Stimulated activated CD8-positive, alpha-beta memory T cell treated with anti-CD3 and anti-CD28 coated beads, Interleukin-4, amount 100 ng/mL, for 48 hours (primary cell): ENCODE data around the gene MAN2B1.
A peak's percentile ranks its signal among the peaks of the same experiment; 100 is the strongest.
"Not testable (repeated sequence)": the region's sequence is repeated elsewhere in the genome, so short reads cannot be mapped to it uniquely, and the experiment has no call there.

Experiments used
- DNase-seq: peaks from one replicate; pipeline ENCODE4 v3.0.0-alpha.2; 2020

MAN2B1 gene

DNA sequence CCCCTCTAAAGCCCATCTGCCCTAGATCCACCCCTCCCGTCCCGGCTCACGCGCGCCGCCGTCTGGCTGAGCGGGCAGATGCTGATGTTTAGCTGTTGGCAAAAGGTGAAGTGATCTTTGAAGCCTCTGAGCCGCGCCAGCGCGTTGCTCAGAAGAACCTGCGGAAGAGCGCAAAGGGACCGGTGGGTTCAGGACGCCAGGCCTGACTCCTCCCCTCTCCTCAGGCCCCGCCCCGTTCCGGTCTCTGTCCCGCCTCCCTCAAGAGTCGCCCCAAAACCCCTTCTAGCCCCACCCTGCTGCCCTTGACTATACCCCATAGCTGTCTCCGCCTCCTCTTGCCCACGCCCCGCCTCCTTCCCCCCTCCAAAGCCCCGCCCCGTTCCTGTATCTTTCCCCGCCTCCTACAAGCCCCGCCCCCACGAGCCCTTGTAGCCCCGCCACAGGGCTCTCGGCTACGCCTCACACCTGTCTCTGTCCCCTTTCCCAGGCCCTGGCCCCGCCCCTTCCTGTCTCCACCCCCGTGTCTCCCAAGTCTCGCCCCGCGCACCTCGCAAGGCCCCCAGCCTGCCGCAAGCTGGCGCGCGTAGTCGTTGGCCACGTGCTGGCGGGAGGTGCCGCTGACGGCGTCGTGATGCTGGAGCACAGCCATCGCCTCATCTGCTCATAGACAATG is 9.5 kb downstream of the MAN2B1 start:
- peak; percentile 73 for DNase-seq

DNA sequence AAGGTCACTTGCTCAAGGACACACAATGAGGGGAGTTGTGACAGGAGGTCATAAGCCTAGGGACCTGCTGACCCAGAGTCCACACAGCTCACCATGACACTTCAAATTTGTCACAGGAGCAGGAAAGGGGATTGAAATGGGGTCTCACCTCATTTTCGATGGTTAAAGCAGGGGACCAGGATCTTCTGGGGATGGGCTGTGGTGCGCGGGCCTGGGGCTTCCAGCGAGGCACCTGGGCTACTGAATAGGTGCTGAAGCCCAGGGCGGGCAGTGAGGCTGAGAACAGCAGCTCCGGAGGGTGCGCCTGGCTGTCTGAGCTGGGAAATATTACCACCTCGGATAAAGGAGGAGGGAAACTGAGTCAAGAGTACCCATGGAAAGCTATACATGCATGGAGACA is 11.0 kb downstream of the MAN2B1 start:
- no peak for DNase-seq

DNA sequence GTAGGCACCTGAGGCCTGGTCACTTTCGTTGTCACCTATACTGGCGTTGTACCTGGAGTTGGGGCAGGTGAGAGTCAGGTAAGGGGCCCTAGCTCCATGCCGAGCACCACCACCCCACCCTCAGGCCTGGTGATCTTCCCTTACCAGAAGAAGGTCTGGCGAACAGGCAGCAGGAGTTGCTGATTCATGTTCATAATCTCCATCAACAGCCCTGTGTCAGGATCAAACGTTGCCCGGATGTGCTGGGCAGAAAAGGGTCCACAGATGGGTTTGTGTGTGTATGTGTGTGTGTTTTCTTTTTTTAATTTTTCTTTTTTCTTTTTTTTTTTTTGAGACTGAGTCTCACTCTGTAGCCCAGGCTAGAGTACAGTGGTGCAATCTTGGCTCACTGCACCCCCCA is 14.3 kb downstream of the MAN2B1 start:
- DNase-seq, result no peak

DNA sequence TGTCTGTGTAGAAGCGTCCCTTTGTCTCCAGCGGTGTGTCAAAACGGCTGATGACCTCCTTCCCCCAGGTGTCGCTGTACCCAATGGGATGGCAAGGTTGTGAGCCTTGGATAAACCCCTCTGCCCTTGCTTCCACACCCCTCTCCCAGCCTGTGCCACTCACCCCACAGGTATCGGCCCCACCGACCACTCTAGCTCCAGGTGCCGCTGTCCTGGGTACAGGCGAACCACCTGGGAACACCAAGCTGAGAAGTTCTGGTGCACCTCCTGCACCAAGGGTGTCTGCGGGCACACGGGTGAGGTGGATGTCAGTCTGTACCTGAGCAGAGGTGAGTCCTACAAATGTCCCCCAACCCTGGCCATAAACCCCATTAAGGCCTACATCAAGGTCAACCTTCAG is 16.6 kb downstream of the MAN2B1 start:
- no peak for DNase-seq

DNA sequence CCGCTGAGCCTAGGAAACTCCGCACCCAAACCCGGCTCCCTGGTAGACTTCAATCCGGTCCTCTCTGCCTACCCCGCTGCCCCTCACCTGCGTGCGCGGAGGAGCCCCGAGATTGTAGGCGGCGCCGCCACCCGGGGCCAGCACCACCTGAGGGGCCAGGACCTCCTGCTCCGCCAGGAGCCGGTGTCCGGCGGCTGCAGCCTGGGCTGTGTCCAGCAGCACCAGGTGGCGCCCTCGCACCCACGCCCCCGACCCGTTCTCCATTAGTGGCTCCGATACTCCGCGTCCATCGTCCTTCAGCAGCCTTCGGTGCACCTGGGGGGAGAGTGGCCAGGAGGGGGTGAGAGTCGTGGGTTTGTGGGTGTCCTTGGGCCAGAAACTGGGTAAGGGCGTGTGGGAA is 18.5 kb downstream of the MAN2B1 start:
- DNase-seq, result no peak

DNA sequence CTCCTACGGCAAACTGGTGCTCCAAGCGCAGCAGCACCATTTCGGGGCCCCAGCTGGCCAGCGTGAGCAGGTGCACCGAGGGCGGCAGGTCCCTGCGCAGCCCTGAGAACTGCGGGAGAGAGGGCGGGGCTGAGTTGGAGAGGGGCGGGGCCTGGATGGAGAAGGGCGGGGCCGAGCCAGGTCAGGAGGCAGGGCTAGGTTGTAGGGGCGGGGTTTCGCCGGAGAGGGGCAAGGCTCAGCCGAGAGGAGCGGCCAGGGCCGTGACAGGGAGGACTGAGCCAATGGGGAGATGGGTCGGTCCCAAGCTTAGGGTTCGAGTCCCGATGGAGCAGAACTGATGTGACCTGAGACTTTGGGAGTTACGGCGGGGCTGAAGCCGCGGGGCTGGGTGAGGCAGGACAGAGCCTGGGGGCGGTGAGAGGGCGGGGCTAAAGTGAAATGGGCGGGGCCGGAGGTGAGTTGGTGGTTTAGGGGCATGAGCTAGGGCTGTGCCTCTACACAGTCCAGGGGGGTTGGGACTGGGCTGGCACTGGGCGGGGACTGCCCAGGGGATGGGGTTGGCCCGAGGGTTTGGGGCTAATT is 19.0 kb downstream of the MAN2B1 start:
- peak; percentile 75 for DNase-seq

DNA sequence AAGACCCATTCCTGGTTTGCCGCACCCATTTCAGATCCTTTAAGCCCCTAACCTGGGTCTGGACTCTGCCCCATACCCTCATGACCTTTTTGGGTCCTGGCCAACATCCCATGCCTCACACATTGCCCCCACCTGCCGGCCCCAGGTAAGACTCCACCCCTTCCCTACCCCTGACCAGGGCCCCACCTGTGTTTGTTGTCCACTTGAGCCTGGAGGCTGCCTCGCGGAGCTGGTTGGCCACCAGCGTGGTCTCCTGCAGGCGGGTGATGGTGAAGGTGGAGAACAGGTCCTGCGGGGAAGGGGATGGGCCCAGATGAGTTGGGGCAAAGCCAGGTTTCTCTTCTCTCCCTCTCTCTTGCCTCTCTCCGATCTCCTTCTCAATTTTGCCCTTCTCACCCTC is 19.5 kb downstream of the MAN2B1 start:
- DNase-seq, result no peak

DNA sequence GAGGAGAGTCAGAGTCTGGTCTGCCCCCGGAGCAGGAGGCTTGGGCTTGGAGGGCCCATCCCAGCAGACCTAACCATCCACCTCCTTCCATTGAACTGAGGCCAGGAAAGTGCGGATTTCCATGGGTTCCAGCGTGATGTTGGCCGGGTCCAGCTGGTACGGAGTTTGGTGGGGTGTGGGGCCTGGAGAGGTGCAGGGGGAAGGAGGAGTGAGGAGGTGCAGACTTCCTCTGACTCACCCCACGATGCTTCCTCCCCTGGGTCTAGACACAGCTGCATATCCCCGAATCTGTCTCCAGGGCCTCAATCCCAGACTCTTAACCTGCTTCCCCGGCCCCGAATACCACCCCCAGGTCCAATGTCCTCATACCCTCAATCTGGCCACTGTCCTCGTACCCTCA is 20.0 kb downstream of the MAN2B1 start:
- DNase-seq, result no peak

DNA sequence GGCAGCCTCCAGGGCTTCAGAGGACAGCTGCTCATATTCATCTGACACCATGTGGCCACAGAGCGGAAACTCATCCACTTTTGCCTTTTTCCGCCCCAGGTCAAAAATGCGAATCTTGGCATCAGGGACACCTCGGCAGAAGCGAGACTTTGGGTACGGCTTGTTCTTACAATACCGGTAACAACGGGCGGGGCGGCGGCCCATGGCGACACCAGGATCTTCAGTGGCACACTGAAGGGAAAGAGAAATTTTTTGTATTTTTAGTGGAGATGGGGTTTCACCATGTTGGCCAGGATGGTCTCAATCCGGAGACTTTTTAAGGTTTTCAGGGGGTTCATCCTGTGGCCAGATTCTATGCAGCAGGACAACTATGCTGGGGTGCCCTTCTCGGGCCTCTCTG is 22.8 kb downstream of the MAN2B1 start:
- DNase-seq, result not testable (repeated sequence)

DNA sequence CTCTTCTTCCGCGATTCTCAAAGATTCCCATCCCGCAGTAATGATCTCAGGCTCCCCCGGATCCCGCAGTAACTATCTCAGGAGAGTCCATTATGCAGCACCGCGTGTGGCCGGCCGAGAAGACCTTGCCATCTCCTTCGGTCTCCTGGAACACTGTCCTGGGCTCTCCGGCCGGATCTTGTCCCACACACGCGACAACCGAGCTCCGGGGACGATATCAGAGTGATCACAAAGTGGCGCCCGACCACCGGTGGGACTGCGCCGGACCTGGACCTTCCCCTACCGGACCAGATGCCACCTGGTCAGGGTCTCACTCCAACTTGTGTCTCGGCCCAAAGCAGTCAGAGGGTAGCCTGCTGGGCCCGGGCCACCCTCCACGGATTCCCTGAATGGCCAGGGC is 24.0 kb downstream of the MAN2B1 start:
- DNase-seq, result no peak

DNA sequence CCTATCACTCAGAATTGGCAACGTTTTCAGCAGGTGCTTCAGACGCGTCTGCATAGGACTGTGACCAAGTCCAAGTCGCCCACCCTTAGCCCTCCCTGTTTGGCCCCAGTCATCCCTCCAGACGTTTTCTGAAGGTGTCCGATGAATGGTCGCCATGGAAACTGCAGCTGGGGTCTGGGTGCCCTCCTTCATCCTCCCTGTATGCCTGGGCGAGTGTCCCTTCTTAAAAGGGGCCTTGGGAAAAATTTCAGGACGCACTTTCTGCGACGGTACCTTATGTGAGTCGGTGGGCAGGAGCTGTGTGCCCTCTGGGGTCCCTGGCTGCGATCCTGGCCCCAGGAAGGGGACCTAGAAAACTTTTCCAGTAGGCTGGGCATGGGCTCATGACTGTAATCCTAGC is 25.1 kb downstream of the MAN2B1 start:
- no peak for DNase-seq

DNA sequence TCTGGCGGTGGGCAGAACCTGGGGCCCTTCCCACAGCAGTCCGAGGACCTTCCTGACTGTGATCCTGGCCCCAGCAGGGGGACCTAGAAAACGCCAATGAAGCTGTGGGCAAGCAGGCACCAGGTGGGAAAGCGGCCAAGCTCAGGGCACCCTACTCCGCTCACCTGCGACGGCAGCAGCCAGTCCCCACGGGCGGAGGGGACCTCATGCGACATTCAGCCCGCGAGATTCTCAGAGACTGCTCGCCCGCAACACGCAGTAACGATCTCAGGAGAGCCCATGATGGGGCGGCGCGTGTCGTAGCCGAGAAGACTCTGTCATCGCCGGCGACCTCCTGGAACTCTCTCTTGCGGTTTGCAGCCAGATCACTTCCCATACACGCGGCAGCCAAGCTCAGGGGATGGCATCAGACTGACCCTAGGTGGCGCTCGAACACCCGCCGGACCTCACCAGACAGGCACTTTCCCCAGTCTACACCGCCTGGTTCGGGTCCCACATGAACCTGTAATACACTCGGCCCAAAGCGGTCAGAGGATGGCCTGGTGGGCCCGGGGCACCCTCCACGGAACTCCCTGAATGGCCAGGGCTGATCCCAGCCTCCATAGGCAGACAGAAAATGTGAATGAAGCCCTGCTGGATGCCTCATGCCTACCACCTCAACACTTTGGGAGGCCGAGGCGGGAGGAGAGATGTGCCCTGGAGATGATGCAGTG is 26.5 kb downstream of the MAN2B1 start:
- DNase-seq, result peak; percentile 94

DNA sequence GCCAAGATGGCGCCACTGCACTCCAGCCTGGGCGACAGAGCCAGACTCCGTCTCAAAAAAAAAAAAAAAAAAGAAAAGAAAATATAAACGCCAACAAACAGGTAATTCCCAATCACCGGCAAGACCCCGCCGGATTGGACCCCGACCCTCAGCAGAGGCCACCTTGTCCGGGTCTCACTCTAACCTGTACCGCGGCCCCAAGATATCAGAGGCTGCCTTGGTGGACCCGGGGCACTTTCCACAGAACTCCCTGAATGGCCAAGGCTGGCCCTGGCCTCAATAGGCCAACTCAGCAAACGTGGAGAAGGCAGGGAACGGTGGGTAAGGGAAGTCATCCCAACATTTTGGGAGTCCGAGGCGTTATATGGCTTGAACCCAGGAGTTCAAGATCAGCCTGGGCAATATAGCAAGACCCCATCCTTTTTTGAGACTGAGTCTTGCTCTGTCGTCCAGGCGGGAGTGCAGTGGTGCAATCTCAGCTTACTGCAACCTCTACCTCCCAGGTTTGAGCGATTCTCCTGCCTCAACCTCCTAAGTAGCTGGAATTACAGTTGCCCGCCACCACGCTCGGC is 27.8 kb downstream of the MAN2B1 start:
- no peak for DNase-seq

DNA sequence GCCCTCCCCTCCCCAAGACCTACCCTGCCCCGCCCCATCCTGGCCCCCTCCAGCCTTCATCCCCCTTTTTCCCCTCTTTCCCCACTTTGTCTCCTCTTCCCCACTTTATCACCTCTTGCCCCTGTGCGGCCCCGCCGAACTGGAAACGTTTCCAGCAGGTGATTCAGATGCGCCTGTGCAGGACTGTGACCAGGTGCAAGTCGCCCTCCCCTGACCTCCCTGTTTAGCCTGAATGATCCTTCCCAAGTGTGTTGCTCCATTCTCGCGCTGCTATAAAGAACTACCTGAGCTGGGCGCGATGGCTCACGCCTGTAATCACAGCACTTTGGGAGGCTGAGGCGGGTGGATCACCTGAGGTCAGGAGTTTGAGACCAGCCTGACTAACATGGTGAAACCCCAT is 29.9 kb downstream of the MAN2B1 start:
- no peak for DNase-seq

DNA sequence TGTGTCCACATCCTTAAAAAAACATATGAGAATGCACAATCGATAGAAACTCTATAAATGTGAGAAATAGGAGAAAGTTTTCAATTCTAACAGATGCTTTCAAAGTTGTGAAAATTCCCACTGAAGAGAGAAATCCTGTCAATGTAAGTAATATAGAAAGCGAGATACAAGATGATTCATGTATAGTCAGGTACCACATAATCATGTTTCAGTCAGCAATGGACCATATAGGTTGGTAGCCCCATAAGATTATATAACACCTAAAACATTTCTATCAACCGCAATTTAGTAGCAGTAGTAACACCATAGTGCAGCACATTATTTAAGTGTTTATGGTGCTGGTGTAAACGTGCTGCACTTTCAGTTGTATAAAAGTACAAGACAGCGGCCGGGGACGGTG is 37.3 kb downstream of the MAN2B1 start:
- DNase-seq, result no peak

DNA sequence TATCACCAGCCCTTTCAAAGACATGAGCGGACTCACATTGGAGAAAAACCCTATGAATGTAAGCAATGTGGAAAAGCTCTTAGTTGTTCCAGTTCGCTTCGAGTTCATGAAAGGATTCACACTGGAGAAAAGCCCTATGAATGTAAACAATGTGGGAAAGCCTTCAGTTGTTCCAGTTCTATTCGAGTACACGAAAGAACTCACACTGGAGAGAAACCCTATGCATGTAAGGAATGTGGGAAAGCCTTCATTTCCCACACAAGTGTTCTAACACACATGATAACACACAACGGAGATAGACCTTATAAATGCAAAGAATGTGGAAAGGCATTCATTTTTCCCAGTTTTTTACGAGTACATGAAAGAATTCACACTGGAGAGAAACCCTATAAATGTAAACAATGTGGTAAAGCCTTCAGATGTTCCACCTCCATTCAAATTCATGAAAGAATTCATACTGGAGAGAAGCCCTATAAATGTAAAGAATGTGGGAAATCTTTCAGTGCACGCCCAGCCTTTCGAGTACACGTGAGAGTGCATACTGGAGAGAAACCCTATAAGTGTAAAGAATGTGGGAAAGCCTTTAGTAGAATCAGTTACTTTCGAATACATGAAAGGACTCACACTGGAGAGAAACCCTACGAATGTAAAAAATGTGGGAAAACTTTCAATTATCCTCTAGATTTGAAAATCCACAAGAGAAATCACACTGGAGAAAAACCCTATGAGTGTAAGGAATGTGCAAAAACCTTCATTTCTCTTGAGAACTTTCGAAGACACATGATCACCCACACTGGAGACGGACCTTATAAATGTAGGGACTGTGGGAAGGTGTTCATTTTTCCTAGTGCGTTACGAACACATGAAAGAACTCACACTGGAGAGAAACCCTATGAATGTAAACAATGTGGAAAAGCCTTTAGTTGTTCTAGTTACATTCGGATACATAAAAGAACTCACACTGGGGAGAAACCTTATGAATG is 38.2 kb downstream of the MAN2B1 start:
- DNase-seq, result no peak

DNA sequence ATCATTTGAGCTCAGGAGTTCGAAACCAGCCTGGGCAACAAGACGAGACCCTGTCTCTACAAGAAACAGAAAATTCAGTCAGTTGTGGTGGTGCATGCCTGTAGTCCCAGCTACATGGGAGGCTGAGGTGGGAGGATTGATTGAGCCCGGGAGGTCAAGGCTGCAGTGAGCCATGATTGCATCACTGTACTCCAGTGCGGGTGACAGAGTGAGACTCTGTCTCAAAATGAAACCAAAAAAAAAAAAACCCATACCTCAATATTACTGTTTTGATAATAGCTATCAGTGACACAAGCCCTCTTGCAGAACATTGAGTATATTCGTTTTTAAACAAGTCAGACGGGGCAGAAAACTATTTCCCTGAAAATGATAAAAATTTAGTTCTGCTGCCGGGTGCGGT is 39.6 kb downstream of the MAN2B1 start:
- no peak for DNase-seq

DNA sequence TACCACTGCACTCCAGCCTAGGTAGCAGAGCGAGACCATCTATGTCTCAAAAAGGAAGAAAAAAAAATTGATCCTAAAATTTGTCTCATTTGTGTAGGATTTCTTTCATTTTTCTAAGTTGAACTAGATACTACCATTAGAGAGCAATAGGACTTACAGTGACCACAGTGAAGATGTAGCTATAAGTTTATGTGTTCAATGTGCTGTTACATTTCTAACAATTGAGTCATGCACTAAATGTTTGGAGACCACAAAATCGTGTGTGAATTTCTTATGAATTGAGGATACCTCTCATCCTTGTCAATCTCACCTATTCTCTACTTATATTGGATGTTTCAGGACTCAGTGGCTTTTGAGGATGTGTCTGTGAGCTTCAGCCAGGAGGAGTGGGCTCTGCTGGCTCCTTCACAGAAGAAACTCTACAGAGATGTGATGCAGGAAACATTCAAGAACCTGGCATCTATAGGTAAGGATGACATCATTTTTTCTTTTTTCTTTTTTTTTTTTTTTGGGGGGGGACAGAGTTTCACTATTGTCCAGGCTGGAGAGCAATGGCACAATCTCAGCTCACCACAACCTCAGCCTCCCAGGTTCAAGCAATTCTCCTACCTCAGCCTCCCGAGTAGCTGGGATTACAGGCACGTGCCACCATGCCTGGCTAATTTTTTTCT is 43.0 kb downstream of the MAN2B1 start:
- no peak for DNase-seq

DNA sequence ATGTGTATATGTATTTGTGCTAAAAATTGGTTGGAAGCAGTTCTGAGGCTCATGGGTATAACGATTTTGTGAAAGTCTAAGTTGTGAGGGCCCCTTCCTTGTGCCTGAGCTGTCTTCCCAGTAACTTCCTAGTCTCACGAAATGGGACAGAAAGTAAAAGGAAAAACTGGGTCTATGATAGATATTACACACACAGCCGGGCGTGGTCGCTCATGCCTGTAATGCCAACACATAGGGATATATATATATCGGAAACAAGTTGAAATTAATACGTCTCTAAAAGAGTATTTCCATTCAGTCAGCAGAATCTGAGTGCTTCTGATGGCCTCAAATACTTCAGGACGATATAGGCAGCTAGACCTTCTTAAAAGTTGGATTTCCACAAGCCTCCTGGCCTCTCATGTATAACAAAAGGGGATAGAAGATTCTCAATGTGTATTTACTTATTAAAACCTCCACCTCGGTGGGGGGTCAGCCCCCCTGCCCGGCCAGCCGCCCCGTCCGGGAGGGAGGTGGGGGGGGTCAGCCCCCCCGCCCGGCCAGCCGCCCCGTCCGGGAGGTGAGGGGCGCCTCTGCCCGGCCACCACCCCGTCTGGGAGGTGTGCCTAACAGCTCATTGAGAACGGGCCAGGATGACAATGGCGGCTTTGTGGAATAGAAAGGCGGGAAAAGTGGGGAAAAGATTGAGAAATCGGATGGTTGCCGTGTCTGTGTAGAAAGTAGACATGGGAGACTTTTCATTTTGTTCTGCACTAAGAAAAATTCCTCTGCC is 45.1 kb downstream of the MAN2B1 start:
- DNase-seq, result not testable (repeated sequence)

DNA sequence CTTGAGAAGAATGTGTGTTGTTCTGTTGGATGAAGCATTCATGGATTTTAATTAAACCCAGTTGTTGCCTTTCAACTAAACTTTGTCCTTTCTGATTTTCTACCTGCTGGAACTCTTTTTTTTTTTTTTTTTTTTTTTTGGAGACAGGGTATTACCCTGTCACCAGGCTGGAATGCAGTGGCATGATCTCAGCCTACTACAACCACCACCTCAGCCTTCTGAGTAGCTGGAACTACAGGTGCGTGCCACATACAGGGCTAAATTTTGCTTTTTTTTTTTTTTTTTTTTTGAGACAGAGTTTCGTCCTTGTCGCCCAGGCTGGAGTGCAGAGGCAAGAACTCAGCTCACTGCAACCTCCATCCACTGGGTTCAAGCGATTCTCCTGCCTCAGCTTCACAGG is 48.9 kb downstream of the MAN2B1 start:
- no peak for DNase-seq

DNA sequence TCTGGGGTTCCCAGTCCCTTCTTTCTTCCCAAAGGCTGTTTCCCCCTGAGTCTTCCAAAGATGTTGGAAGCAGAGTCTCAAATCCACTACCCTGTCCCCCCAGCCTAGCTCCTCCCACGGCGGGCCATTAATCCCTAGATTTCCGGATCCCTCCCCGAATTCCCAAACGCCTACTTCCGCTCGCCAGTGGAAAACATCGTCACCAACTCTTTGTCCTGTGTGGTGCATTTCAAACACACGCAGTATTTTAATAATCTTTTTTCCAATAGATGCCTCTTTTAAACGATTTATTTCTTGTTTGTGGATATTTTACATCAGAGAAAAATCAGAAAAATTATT is 55.2 kb downstream of the MAN2B1 start:
- no peak for DNase-seq
